ENCODE results near the gene SYTL3. TPM values are rescaled to one million over a fixed set of nuclear protein-coding genes. Genes with fewer than 3 reads are reported as not detected.
A peak's percentile ranks its signal among the peaks of the same experiment; 100 is the strongest.

The SYTL3 gene
- total RNA-seq, 1 experiment from 2014 or later: 7.8 TPM

DNA sequence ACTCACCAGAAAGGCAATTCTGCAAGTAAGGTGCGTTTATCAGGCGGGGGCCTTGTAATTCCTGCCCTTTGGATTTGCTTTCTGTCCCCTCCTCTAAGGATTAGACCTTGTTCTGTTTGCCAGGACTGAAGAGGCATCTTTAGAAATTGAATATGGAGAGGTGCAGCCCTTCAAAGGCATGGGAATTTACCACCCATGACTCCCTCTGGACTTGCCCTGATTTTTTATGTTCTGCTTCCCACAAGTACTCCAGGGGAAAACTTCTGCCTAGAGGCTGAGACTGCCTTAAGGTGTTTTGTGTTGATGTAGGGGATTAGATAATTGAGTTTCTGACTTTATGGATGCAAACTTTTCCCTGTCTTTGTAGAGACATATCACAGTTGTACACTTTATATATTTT is 30.2 kb downstream of the SYTL3 start:
- peaks cover 36% of the 10 kb centered on the region for H3K4me1 ChIP-seq (replicated peaks; ENCODE audit: insufficient read depth)
- H2AFZ ChIP-seq: no peak overlapping the region
- no peaks in the 10 kb centered on the region for H4K20me1 ChIP-seq (ENCODE audit: insufficient read depth)
- no TSS peak for BruUV-seq (replicated peaks)
- no peak overlapping the region for H3K4me2 ChIP-seq
- no peak for DNase-seq
- ChIA-PET POLR2A (ENCODE audit: unreplicated experiment) (no interaction called here), CTCF (no interaction called here)
- peaks cover 23% of the 10 kb centered on the region for H3F3A ChIP-seq (ENCODE audit: insufficient read depth, low read depth)
- no peaks in the 10 kb centered on the region for H3K9me3 ChIP-seq (ENCODE audit: insufficient read depth, low read depth)
- H3K36me3 ChIP-seq (ENCODE audit: low read depth): no peaks in the 10 kb centered on the region
- intact Hi-C loops (cut with micrococcal nuclease; ENCODE audit: unreplicated experiment): no loop called here
- H3K4me3 ChIP-seq: no peak overlapping the region
- no peaks in the 10 kb centered on the region for H3K9me2 ChIP-seq (ENCODE audit: insufficient read depth)
- no peak overlapping the region for H3K27ac ChIP-seq
- no peaks in the 10 kb centered on the region for H3K79me2 ChIP-seq (ENCODE audit: low read depth)
- no peak for TF ChIP-seq EZH2 (IDR thresholded peaks at IDR 0.05; ENCODE audit: low read depth)
- TF ChIP-seq, protein P1, sequence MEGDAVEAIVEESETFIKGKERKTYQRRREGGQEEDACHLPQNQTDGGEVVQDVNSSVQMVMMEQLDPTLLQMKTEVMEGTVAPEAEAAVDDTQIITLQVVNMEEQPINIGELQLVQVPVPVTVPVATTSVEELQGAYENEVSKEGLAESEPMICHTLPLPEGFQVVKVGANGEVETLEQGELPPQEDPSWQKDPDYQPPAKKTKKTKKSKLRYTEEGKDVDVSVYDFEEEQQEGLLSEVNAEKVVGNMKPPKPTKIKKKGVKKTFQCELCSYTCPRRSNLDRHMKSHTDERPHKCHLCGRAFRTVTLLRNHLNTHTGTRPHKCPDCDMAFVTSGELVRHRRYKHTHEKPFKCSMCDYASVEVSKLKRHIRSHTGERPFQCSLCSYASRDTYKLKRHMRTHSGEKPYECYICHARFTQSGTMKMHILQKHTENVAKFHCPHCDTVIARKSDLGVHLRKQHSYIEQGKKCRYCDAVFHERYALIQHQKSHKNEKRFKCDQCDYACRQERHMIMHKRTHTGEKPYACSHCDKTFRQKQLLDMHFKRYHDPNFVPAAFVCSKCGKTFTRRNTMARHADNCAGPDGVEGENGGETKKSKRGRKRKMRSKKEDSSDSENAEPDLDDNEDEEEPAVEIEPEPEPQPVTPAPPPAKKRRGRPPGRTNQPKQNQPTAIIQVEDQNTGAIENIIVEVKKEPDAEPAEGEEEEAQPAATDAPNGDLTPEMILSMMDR (conservative IDR thresholded peaks at IDR 0.05): no peak
- no peaks in the 10 kb centered on the region for H3K27me3 ChIP-seq (ENCODE audit: insufficient read depth, low read depth)

DNA sequence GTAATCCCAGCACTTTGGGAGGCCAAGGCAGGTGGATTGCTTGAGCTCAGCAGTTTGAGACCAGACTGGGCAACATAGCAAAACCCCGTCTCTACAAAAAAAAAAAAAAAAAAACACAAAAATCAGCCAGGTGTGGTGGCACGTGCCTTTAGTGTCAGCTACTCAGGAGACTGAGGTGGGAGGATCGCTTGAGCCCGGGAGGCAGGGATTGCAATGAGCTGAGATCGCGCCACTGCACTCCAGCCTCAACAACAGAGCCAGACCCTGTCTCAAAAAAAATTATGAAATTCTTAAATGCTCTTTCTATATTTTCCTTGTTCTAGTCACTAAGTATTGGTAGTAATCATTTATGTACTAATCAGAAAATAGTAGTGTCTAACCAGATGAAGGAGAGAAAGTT is 30.6 kb downstream of the SYTL3 start:
- peaks cover 23% of the 10 kb centered on the region for H3F3A ChIP-seq (ENCODE audit: insufficient read depth, low read depth)
- CTCF ChIA-PET: no interaction called here
- POLR2A ChIA-PET (ENCODE audit: unreplicated experiment): no interaction called here
- no peak for TF ChIP-seq EZH2 (IDR thresholded peaks at IDR 0.05; ENCODE audit: low read depth)
- TF ChIP-seq, protein P1 (conservative IDR thresholded peaks at IDR 0.05): no peak
- peaks cover 41% of the 10 kb centered on the region for H3K4me1 ChIP-seq (replicated peaks; ENCODE audit: insufficient read depth)
- H3K4me3 ChIP-seq: no peak overlapping the region
- no peaks in the 10 kb centered on the region for H3K79me2 ChIP-seq (ENCODE audit: low read depth)
- intact Hi-C loops (cut with micrococcal nuclease; ENCODE audit: unreplicated experiment): no loop called here
- H3K36me3 ChIP-seq (ENCODE audit: low read depth): no peaks in the 10 kb centered on the region
- H3K27me3 ChIP-seq (ENCODE audit: insufficient read depth, low read depth): no peaks in the 10 kb centered on the region
- DNase-seq: no peak
- no peaks in the 10 kb centered on the region for H3K9me3 ChIP-seq (ENCODE audit: insufficient read depth, low read depth)
- H3K9me2 ChIP-seq (ENCODE audit: insufficient read depth): no peaks in the 10 kb centered on the region
- H3K27ac ChIP-seq: no peak overlapping the region
- no peak overlapping the region for H2AFZ ChIP-seq
- no TSS peak for BruUV-seq (replicated peaks)
- no peak overlapping the region for H3K4me2 ChIP-seq
- H4K20me1 ChIP-seq (ENCODE audit: insufficient read depth): no peaks in the 10 kb centered on the region

DNA sequence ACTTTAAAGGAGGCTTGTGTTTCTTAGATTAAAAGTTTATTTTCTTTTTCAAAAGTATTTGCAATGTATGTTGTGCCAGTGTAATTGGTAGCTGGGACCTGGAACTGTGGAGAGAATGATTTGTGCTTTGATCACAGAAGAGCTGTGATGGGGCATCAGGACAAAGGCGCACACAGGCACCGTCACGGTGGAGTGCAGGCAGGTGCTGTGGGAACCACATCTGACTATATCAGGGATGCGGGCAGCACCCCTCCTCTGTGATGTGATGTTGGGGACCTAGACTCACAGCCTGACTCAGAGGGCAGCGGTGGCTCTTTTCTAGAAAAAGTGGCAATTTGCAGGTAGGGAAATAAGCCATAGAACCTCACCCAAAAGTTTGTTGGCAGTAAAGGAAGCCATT is 34.5 kb downstream of the SYTL3 start:
- Histone ChIP-seq H3K79me2 (ENCODE audit: low read depth) (no peaks in the 10 kb centered on the region), H2AFZ (no peak overlapping the region), H3K27me3 (ENCODE audit: insufficient read depth, low read depth) (no peaks in the 10 kb centered on the region), H3K9me3 (ENCODE audit: insufficient read depth, low read depth) (no peaks in the 10 kb centered on the region), H3K9me2 (ENCODE audit: insufficient read depth) (no peaks in the 10 kb centered on the region), H3F3A (ENCODE audit: insufficient read depth, low read depth) (peaks cover 21% of the 10 kb centered on the region; the same call in 1 of the 2 replicates), H3K27ac (peak overlapping the region; percentile 45; the same call in 1 of the 2 replicates), H3K4me3 (no peak overlapping the region), H3K36me3 (ENCODE audit: low read depth) (no peaks in the 10 kb centered on the region), H3K4me2 (peak overlapping the region; percentile 52), H4K20me1 (ENCODE audit: insufficient read depth) (no peaks in the 10 kb centered on the region), H3K4me1 (replicated peaks; ENCODE audit: insufficient read depth) (peaks cover 60% of the 10 kb centered on the region)
- CTCF ChIA-PET: interaction anchor here (0.7 kb wide), 1 partner anchor 17 kb away, joined by 7 read pairs; no protein-coding TSS in a partner anchor
- TF ChIP-seq, protein P1 (conservative IDR thresholded peaks at IDR 0.05): no peak
- no peak for TF ChIP-seq EZH2 (IDR thresholded peaks at IDR 0.05; ENCODE audit: low read depth)
- no TSS peak for BruUV-seq (replicated peaks)
- POLR2A ChIA-PET (ENCODE audit: unreplicated experiment): no interaction called here
- no peak for DNase-seq
- intact Hi-C loops (cut with micrococcal nuclease; ENCODE audit: unreplicated experiment): no loop called here
